KMS-11 (cell line): ENCODE results near the gene UPK3BL2.
"Not testable (repeated sequence)": the region's sequence is repeated elsewhere in the genome, so short reads cannot be mapped to it uniquely, and the experiment has no call there.

Experiments used
- H2AFZ ChIP-seq: fragments of 200-600 bp; sonication (generic); 2 replicates; pipeline ENCODE4 v1.6.1; 2016; ENCODE audit warnings: antibody characterized with exemption, mixed run types, low read depth
- H3K27ac ChIP-seq: fragments of 200-600 bp; sonication (generic); 2 replicates; pipeline ENCODE4 v1.6.1; 2016; ENCODE audit warnings: mild to moderate bottlenecking, mixed run types
- H3K27me3 ChIP-seq: fragments of 200-600 bp; sonication (generic); 2 replicates; pipeline ENCODE4 v1.6.1; 2017; ENCODE audit warnings: mild to moderate bottlenecking, low read depth, mixed run types, moderate library complexity; ENCODE audit not compliant: insufficient read depth
- H3K36me3 ChIP-seq: fragments of 200-600 bp; sonication (generic); 2 replicates; pipeline ENCODE4 v1.6.1; 2017; ENCODE audit warnings: mild to moderate bottlenecking, mixed run types; ENCODE audit not compliant: insufficient read depth
- H3K4me1 ChIP-seq: fragments of 200-600 bp; sonication (generic); 2 replicates; pipeline ENCODE4 v1.6.1; 2016; ENCODE audit warnings: mild to moderate bottlenecking, low read depth, mixed run types; ENCODE audit not compliant: poor library complexity, severe bottlenecking
- H3K4me2 ChIP-seq: fragments of 200-600 bp; sonication (generic); 2 replicates; pipeline ENCODE4 v1.7.0; 2016; ENCODE audit warnings: mild to moderate bottlenecking, mixed run types
- H3K4me3 ChIP-seq: fragments of 200-600 bp; sonication (generic); IDR thresholded peaks from 2 replicates; pipeline ENCODE4 v1.6.1; 2017; ENCODE audit warnings: low read depth, low read length, mixed read lengths; ENCODE audit not compliant: insufficient read depth
- H3K79me2 ChIP-seq: fragments of 200-600 bp; sonication (generic); 2 replicates; pipeline ENCODE4 v1.6.1; 2016; ENCODE audit warnings: low read depth, mixed run types; ENCODE audit not compliant: insufficient read depth
- H3K9ac ChIP-seq: fragments of 200-600 bp; sonication (generic); 2 replicates; pipeline ENCODE4 v1.6.1; 2016; ENCODE audit warnings: mild to moderate bottlenecking, mixed run types
- H4K20me1 ChIP-seq: fragments of 200-600 bp; sonication (generic); 2 replicates; pipeline ENCODE4 v1.6.1; 2016; ENCODE audit warnings: mild to moderate bottlenecking, mixed run types; ENCODE audit not compliant: insufficient read depth

The UPK3BL2 gene

GRCh38 chr7:102514881-102515721, 28.4 kb downstream of the UPK3BL2 start:
- H4K20me1 ChIP-seq: not testable (repeated sequence)

GRCh38 chr7:102512642-102513221, 30.8 kb downstream of the UPK3BL2 start:
- H3K9ac ChIP-seq, H3K4me3 ChIP-seq, H3K4me2 ChIP-seq, H2AFZ ChIP-seq, H3K79me2 ChIP-seq, H3K27ac ChIP-seq, H3K4me1 ChIP-seq, H3K27me3 ChIP-seq, H3K36me3 ChIP-seq, H4K20me1 ChIP-seq: not testable (repeated sequence)

More at GRCh38 chr7:102514881-102515721, 28.4 kb downstream of the UPK3BL2 start:
- not testable (repeated sequence) for H3K79me2 ChIP-seq, H3K4me1 ChIP-seq, H3K27ac ChIP-seq, H3K9ac ChIP-seq, H3K36me3 ChIP-seq, H3K4me3 ChIP-seq, H3K27me3 ChIP-seq, H2AFZ ChIP-seq, H3K4me2 ChIP-seq

GRCh38 chr7:102511860-102512522, 31.5 kb downstream of the UPK3BL2 start:
- H3K36me3 ChIP-seq: not testable (repeated sequence)

GRCh38 chr7:102510575-102510974, 32.9 kb downstream of the UPK3BL2 start:
- H4K20me1 ChIP-seq, H3K9ac ChIP-seq, H2AFZ ChIP-seq, H3K79me2 ChIP-seq, H3K4me2 ChIP-seq, H3K4me3 ChIP-seq, H3K4me1 ChIP-seq, H3K27me3 ChIP-seq, H3K36me3 ChIP-seq, H3K27ac ChIP-seq: not testable (repeated sequence)

More at GRCh38 chr7:102511860-102512522, 31.5 kb downstream of the UPK3BL2 start:
- not testable (repeated sequence) for H3K27ac ChIP-seq, H3K4me3 ChIP-seq, H2AFZ ChIP-seq, H3K4me2 ChIP-seq, H4K20me1 ChIP-seq, H3K27me3 ChIP-seq, H3K4me1 ChIP-seq, H3K9ac ChIP-seq, H3K79me2 ChIP-seq

GRCh38 chr7:102507410-102508088, 35.9 kb downstream of the UPK3BL2 start:
- not testable (repeated sequence) for H3K4me2 ChIP-seq, H3K9ac ChIP-seq, H3K36me3 ChIP-seq, H3K4me3 ChIP-seq, H3K4me1 ChIP-seq, H3K79me2 ChIP-seq, H2AFZ ChIP-seq, H4K20me1 ChIP-seq, H3K27me3 ChIP-seq, H3K27ac ChIP-seq

- not testable (repeated sequence) for H3K36me3 ChIP-seq, H3K4me2 ChIP-seq, H3K4me1 ChIP-seq, H3K27ac ChIP-seq, H3K27me3 ChIP-seq, H3K9ac ChIP-seq, H2AFZ ChIP-seq, H3K4me3 ChIP-seq, H4K20me1 ChIP-seq, H3K79me2 ChIP-seq
Measured at GRCh38 chr7:102505298-102506185, 38.0 kb downstream of the UPK3BL2 start.

GRCh38 chr7:102503141-102503540, 40.4 kb downstream of the UPK3BL2 start:
- not testable (repeated sequence) for H3K36me3 ChIP-seq, H3K4me1 ChIP-seq, H3K27ac ChIP-seq, H3K9ac ChIP-seq, H2AFZ ChIP-seq, H4K20me1 ChIP-seq, H3K79me2 ChIP-seq, H3K4me2 ChIP-seq, H3K27me3 ChIP-seq, H3K4me3 ChIP-seq

- H3K27ac ChIP-seq, H3K36me3 ChIP-seq, H2AFZ ChIP-seq, H3K4me2 ChIP-seq, H3K4me3 ChIP-seq, H3K79me2 ChIP-seq, H4K20me1 ChIP-seq, H3K27me3 ChIP-seq, H3K9ac ChIP-seq, H3K4me1 ChIP-seq: not testable (repeated sequence)
Measured at GRCh38 chr7:102498321-102498720, 45.2 kb downstream of the UPK3BL2 start.

- H2AFZ ChIP-seq, H3K4me3 ChIP-seq, H4K20me1 ChIP-seq, H3K79me2 ChIP-seq, H3K9ac ChIP-seq, H3K4me1 ChIP-seq, H3K27me3 ChIP-seq, H3K4me2 ChIP-seq, H3K36me3 ChIP-seq, H3K27ac ChIP-seq: not testable (repeated sequence)
Measured at GRCh38 chr7:102497308-102497707, 46.2 kb downstream of the UPK3BL2 start.
